HUES48 (cell line): ENCODE results near the gene FBRS.

Source experiments
- H3K27ac ChIP-seq: one replicate; pipeline ENCODE4 v1.7.0; 2013; ENCODE audit warnings: low read depth, low read length, inconsistent platforms
- H3K27me3 ChIP-seq: 2 replicates; pipeline ENCODE4 v1.6.1; 2013; ENCODE audit warnings: mild to moderate bottlenecking, low read length; ENCODE audit not compliant: control insufficient read depth, insufficient read depth
- H3K36me3 ChIP-seq: 2 replicates; pipeline ENCODE4 v1.6.1; 2013; ENCODE audit warnings: low read length; ENCODE audit not compliant: control insufficient read depth, insufficient read depth
- H3K4me1 ChIP-seq: 2 replicates; pipeline ENCODE4 v1.6.1; 2013; ENCODE audit warnings: mild to moderate bottlenecking, low read length; ENCODE audit not compliant: control insufficient read depth, insufficient read depth
- H3K4me3 ChIP-seq: 2 replicates; pipeline ENCODE4 v1.5.1; 2013; ENCODE audit warnings: mild to moderate bottlenecking, low read depth, low read length
- H3K9ac ChIP-seq: 2 replicates; pipeline ENCODE4 v1.6.1; 2013; ENCODE audit warnings: mild to moderate bottlenecking, low read depth, low read length, moderate library complexity
- H3K9me3 ChIP-seq: 2 replicates; pipeline ENCODE4 v1.6.1; 2013; ENCODE audit warnings: low read length; ENCODE audit not compliant: control insufficient read depth, insufficient read depth

FBRS gene

DNA sequence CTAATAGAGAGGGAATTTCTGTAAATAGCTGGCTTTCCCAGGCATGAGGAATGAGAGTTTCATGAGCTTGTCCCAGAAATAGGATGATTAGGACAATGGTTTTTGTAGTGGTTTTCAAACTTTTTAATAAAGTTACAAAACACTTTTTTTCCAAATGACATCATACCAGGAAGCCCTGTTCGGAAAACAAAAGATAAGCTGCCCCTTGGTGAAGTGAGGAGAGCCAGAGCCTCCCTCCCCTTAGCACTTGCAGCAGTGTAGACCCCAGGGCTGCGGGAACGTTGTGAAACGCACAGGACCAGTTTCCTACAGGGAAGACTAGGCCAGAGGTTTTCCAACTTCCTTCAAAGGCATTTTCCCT lies 7.6 kb downstream of the FBRS start:
- Histone ChIP-seq H3K27me3 (peaks cover 72% of the 10 kb centered on the region), H3K36me3 (peaks cover 58% of the 10 kb centered on the region), H3K4me3 (no peak overlapping the region), H3K4me1 (no peaks in the 10 kb centered on the region), H3K9ac (no peak overlapping the region), H3K27ac (no peak overlapping the region), H3K9me3 (no peaks in the 10 kb centered on the region)

DNA sequence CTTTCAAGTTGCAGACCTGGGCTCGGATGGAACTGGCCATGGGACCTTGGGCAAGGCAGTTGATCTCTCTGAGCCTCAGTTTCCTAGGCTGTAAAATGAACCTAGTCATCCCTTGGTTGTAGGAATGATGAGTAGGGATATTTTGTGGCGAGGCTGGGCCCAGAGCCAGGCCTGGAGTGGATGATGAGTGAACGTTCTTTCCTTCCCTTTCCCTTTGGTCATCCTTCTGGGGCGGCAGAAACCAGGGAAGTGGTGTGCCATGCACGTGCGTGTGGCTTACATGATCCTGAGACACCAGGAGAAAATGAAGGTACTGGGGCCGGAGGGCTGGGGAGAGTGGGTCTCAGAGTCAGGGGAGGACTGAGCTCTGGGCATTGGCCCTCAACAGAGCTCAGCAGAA lies 8.4 kb downstream of the FBRS start:
- no peak overlapping the region for H3K27ac ChIP-seq
- H3K9ac ChIP-seq, result no peak overlapping the region
- no peaks in the 10 kb centered on the region for H3K4me1 ChIP-seq
- no peak overlapping the region for H3K4me3 ChIP-seq
- H3K27me3 ChIP-seq, result peaks cover 72% of the 10 kb centered on the region
- H3K9me3 ChIP-seq, result no peaks in the 10 kb centered on the region
- peaks cover 53% of the 10 kb centered on the region for H3K36me3 ChIP-seq

DNA sequence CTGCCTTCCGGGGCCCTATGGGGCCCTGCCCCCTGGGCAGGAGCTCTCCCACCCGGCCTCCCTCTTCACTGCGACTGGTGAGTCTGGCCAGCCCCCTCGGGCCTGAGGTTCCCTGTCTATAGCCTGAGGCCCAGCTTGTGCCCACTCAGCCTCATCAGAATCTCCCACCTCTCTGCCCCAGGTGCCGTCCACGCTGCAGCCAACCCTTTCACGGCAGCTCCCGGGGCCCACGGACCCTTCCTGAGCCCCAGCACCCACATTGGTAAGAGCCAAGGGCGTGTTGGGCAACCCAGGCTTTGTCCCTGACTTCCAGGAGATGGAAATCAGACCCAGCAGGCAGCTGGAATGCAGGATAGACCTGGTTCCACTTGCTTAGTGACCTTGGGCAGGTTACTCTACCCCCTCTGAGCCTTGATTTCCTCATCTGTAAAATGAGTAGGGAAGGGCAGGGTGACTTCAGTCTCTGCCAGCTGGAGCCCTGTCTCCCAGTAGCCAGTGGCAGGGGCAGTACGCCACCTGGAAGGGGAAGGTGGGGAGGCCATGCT lies 9.2 kb downstream of the FBRS start:
- H3K9me3 ChIP-seq, result no peaks in the 10 kb centered on the region
- H3K27ac ChIP-seq, result no peak overlapping the region
- no peak overlapping the region for H3K9ac ChIP-seq
- no peak overlapping the region for H3K4me3 ChIP-seq
- peaks cover 47% of the 10 kb centered on the region for H3K36me3 ChIP-seq
- peaks cover 75% of the 10 kb centered on the region for H3K27me3 ChIP-seq
- no peaks in the 10 kb centered on the region for H3K4me1 ChIP-seq

DNA sequence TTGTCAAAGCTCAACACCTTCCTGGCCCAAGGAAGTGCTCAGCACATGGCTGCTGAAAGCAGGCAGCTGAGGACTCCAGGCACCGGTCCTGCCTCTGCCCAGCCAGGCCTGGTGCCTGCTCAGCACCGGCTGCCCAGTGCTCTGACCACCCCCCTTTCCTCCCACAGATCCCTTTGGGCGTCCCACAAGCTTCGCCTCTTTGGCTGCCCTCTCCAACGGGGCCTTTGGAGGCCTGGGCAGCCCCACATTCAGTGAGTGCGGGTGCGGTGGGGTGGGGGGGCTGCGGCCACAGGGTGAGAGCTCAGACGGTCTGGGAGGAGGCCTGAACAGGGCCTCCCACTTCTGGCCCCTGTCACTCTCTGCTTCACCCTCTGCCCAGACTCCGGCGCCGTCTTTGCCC lies 10.2 kb downstream of the FBRS start:
- Histone ChIP-seq H3K27me3 (peaks cover 75% of the 10 kb centered on the region), H3K4me3 (no peak overlapping the region), H3K36me3 (peaks cover 37% of the 10 kb centered on the region; the same call in 1 of the 2 replicates), H3K9ac (no peak overlapping the region), H3K27ac (no peak overlapping the region), H3K4me1 (no peaks in the 10 kb centered on the region), H3K9me3 (no peaks in the 10 kb centered on the region)

DNA sequence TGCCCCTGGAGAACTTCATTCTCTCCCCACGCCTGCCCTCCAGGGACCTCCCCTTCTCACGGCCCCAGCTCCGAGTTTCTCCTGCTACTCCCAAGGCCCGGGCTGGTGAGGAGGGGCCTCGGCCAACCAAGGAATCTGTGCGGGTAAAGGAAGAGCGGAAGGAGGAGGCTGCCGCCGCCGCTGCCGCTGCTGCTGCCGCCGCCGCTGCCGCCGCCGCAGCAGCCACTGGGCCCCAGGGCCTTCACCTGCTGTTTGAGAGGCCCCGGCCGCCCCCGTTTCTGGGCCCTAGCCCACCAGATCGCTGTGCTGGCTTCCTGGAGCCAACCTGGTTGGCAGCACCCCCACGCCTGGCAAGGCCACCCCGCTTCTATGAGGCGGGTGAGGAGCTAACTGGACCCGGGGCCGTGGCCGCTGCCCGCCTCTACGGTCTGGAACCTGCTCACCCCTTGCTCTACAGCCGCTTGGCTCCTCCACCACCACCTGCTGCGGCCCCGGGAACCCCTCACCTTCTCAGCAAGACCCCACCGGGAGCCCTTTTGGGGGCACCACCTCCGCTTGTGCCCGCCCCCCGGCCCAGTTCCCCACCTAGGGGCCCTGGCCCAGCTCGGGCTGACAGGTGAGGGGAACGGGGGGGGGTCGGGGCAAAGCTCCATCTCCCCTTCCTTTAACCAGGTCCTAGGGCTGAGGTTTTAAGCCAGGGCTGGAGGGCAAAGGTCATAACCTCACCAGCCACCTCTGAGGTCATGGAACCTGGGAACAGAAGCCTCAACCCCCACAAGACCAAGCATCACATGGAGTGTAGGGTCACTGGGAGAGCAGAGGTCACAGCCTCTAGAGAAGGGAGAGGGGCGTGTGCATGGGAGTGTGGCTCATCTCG lies 11.0 kb downstream of the FBRS start:
- H3K9ac ChIP-seq, result no peak overlapping the region

DNA sequence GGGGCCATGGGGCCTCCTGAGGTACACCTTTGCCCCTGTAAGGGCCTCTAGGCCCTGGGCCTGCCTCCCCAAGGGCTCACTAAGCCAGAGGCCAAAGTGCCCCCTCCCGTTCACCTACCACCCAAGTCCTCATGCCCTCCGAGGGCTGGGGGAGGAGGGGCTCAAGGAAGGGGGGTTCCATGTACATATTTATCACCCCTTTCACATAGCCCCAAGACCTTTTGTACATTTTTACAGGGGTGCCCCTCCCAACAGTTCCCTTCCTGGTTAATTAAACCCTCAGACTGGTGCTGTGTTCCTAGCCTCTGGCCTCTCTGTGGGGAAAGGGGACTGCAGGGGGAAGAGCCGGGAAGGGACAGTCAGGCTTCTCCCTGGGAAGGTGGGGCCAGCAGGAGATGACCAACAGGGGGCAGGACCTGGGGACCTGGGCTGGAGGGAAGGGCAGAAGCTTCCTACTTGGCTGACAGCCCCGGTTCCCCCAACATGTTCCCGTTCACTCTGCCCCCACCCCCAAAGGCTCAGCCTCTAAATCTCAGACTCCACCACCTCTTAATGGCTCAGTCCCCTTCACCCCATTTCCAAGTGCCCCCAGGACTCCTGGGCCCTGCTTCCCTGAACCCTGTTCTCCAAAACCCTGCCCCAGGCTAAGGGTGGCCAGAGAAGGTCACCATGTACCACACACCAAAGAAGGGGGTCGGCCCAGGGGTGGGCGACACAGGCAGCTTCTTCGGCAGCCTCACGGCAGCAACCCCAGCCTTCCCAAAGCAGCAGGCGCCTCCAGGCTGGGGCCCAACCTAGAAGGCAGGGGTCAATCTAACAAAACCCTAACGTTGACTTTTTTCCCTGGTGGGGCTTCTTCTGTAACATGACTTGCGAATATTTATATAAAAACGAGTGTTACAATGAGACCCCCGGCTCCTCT lies 11.9 kb downstream of the FBRS start:
- H3K9me3 ChIP-seq, result no peaks in the 10 kb centered on the region
- peaks cover 90% of the 10 kb centered on the region for H3K27me3 ChIP-seq
- no peak overlapping the region for H3K27ac ChIP-seq
- no peak overlapping the region for H3K4me3 ChIP-seq
- no peaks in the 10 kb centered on the region for H3K4me1 ChIP-seq
- H3K36me3 ChIP-seq, result peaks cover 31% of the 10 kb centered on the region; the same call in 1 of the 2 replicates
- H3K9ac ChIP-seq, result no peak overlapping the region

More for the DNA sequence above, 11.0 kb downstream of the FBRS start:
- Histone ChIP-seq H3K4me1 (no peaks in the 10 kb centered on the region), H3K36me3 (peaks cover 36% of the 10 kb centered on the region; the same call in 1 of the 2 replicates), H3K27ac (no peak overlapping the region), H3K27me3 (peaks cover 83% of the 10 kb centered on the region), H3K4me3 (no peak overlapping the region), H3K9me3 (no peaks in the 10 kb centered on the region)

DNA sequence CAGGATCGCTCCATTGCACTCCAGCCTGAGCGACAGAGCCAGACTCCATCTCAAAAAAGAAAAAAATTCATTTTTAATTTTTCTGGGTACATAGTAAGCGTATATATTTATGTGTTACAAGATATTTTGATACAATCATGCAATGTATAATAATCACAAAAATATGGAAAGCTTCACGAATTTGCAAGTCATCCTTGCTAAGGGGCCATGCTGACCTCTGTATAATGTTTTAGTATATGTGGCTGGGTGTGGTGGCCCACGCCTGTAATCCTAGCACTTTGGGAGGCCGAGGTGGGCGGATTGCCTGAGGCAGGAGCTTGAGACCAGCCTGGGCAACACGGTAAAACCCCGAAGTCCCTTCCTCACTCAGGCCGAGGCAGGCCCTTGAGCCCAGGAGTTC lies 16.9 kb downstream of the FBRS start:
- Histone ChIP-seq H3K27ac (no peak overlapping the region), H3K4me3 (no peak overlapping the region), H3K27me3 (peaks cover 94% of the 10 kb centered on the region), H3K9ac (no peak overlapping the region), H3K36me3 (no peaks in the 10 kb centered on the region), H3K9me3 (no peaks in the 10 kb centered on the region), H3K4me1 (peaks cover 4% of the 10 kb centered on the region; the same call in 1 of the 2 replicates)

DNA sequence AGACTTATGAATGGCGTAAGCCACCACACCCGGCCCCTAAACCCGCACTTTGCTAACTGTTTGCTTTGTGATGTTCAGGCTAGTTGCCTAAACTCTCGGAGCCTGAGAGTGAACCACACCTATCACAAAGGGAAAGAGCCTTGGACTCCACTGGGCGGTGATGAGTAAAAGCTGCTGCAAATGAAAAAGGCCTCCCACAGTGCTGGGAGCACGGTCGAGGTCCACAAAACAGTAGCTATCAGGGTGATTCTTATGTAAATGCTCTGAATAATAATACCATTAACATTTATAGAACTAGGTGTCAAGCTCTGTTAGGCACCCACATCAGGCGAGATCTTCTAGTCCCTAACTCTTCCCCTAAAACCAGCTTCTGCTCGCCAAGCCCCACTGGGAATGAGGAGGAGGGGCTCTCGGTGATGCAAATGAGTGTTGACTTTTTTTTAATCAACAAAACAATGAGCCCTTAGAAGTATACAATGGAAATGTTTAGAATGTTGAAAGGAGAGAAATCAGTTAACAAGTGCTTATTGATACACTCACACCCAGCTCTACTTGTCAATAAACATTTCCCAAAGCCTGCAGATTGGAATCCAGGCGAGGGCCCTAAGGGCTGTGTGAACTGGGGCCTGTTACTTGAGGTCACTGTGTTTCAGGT lies 19.8 kb downstream of the FBRS start:
- Histone ChIP-seq H3K36me3 (no peaks in the 10 kb centered on the region), H3K27me3 (peaks cover 95% of the 10 kb centered on the region)

DNA sequence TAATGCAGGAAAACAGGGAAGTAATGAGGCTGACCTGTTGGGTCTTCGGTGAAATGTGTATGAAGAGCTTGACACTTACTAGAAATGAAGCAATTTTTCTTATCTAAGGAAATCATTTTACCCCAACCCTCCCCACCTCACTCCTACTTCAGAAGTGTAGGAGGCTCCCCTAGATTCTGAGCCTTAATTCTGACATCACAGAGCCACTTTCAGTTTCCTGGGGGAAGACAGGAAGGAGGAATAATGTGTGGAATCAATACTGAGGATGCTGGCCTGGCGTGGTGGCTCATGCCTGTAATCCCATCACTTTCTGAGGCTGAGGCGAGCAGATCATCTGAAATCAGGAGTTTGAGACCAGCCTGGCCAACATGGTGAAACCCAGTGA lies 20.3 kb downstream of the FBRS start:
- no peaks in the 10 kb centered on the region for H3K36me3 ChIP-seq
- H3K27me3 ChIP-seq, result peaks cover 95% of the 10 kb centered on the region
- H3K4me1 ChIP-seq, result peaks cover 4% of the 10 kb centered on the region; the same call in 1 of the 2 replicates
- no peaks in the 10 kb centered on the region for H3K9me3 ChIP-seq
- no peak overlapping the region for H3K27ac ChIP-seq
- H3K9ac ChIP-seq, result no peak overlapping the region
- H3K4me3 ChIP-seq, result no peak overlapping the region

More for the DNA sequence above, 19.8 kb downstream of the FBRS start:
- H3K4me1 ChIP-seq, result peaks cover 4% of the 10 kb centered on the region; the same call in 1 of the 2 replicates
- H3K27ac ChIP-seq, result no peak overlapping the region
- H3K9ac ChIP-seq, result no peak overlapping the region
- no peaks in the 10 kb centered on the region for H3K9me3 ChIP-seq
- H3K4me3 ChIP-seq, result no peak overlapping the region

DNA sequence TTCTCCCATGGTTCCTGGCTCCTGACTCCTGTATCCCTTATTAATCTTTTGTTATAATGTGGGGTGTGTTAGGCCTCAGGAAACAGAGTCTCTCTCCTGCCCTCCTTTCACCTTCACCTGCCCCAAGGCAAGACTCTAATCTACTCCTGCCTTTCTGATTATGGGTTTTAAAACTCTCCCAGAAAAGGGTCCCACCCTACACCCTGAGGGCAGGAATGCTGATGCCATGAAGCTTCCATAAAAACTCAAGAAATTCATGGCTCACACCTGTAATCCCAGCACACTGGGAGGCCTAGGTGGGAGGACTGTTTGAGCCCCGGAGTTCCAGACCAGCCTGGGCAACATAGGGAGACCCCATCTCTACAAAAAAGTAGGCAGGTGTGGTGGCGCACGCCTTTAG lies 22.1 kb downstream of the FBRS start:
- H3K4me1 ChIP-seq, result peaks cover 4% of the 10 kb centered on the region; the same call in 1 of the 2 replicates
- no peak overlapping the region for H3K9ac ChIP-seq
- peaks cover 95% of the 10 kb centered on the region for H3K27me3 ChIP-seq
- no peak overlapping the region for H3K4me3 ChIP-seq
- no peak overlapping the region for H3K27ac ChIP-seq
- H3K36me3 ChIP-seq, result no peaks in the 10 kb centered on the region
- no peaks in the 10 kb centered on the region for H3K9me3 ChIP-seq
